ENCODE data around the gene MYOG.

The MYOG gene

DNA sequence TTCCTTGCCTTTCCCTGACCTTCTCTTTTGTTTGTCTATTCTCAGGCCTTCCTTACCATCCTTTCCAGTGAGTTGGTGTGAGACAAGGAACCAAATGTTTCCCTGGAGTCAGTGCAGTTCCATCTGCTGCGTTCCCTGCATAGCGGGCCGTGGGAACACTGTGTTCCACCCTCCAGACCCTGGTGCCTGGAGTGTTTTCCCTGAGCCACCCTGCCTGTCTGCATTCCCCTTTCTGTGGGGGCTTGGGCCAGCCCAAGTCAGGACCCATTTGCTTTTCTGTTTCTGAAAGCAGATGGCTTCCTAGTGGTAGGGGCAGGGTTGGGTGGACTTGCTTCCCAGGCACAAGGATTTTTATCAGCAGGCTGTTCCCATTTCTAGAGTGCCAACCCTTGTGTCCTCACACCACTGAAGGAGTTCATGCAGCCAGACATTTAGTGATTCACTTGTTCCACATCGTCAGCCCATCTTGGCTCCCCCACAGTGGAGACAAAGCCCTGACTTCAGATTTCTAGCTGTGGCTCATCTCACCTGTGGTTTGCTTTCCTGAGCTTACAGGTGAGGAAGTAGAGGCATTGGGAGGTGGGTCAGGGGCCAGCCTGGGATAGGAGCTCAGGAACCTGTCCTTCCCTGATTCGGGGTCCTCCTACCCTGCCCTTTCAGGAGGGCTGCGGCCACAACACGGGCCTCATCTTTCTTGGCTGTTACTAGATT lies 14.1 kb upstream of the MYOG start:
- no peak for TF ChIP-seq ZFX (IDR thresholded peaks at IDR 0.05)
- TF ChIP-seq, protein P1, sequence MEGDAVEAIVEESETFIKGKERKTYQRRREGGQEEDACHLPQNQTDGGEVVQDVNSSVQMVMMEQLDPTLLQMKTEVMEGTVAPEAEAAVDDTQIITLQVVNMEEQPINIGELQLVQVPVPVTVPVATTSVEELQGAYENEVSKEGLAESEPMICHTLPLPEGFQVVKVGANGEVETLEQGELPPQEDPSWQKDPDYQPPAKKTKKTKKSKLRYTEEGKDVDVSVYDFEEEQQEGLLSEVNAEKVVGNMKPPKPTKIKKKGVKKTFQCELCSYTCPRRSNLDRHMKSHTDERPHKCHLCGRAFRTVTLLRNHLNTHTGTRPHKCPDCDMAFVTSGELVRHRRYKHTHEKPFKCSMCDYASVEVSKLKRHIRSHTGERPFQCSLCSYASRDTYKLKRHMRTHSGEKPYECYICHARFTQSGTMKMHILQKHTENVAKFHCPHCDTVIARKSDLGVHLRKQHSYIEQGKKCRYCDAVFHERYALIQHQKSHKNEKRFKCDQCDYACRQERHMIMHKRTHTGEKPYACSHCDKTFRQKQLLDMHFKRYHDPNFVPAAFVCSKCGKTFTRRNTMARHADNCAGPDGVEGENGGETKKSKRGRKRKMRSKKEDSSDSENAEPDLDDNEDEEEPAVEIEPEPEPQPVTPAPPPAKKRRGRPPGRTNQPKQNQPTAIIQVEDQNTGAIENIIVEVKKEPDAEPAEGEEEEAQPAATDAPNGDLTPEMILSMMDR (conservative IDR thresholded peaks at IDR 0.05): no peak

DNA sequence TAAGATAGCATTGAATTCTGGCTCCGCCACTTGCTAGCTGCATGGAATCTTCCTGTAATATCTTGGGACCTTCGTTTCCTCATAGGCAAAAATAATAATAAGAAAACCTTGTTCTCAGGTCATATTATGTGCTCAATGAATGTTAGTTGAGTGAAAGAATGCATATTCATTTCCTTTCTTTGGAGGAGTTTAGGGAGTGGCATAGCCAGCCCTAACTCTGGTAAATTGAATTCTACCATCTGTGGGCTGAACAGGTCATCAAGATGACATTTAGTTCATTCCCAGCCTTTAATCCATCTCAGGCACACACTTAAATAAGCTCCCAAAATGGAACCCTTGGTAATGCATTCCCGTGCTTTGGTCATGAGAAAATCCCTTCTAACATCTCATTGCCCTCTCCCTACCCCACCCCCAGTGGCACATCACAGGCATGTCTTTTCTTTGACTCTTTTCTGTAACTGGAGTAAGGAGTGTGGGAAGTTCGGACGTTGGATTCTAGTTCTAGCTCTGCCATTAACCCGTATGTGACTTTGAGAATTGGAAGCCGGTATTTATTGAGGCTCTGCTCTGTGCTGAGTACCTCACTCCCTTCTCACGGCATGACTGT lies 13.2 kb upstream of the MYOG start:
- no peak overlapping the region for H3K27ac ChIP-seq
- TF ChIP-seq ZFX (IDR thresholded peaks at IDR 0.05): no peak
- TF ChIP-seq, protein P1 (conservative IDR thresholded peaks at IDR 0.05): no peak

More for the DNA sequence above, 14.1 kb upstream of the MYOG start:
- no peak overlapping the region for H3K27ac ChIP-seq

DNA sequence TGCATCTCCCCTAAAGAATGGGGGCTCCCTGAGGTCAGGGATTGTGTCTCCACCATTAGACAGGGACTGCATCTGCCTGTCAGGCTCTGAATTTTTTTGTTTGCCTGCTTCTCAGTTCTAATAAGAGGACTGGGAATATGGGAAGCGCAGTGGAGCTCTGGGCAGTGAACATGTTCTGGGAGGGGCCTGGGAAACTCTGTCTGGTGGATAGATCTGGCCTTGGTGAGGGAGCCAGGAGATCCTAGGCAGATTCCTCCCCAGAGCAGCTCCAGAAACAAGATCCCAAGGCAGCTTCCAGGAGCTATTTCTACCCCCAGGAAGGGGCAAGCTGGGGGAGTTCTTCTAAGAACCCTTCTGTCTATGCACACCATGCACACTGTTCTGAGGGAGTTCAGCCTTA lies 12.6 kb upstream of the MYOG start:
- TF ChIP-seq, protein P1 (conservative IDR thresholded peaks at IDR 0.05): no peak
- no peak for TF ChIP-seq ZFX (IDR thresholded peaks at IDR 0.05)
- H3K27ac ChIP-seq: no peak overlapping the region

DNA sequence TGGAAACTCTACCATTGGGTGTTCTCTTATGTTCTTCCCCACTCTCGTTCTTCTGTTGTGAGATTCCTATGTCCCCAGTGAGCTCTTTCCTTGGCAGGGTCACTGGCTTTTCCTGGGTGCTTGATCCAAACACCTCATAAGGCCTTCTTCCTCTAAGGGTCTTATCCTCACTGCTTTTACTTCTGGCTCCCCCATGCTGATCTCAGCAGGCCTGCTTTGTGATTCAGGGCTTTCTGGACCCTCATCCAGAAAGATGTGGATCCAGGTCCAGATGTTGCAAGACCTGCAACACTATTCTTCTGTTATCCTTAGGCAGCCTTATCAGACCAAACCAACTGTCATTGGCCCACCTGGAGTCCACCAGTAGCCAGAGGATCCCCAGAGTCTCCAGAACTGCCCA lies 11.2 kb upstream of the MYOG start:
- TF ChIP-seq ZFX (IDR thresholded peaks at IDR 0.05): no peak
- TF ChIP-seq, protein P1 (conservative IDR thresholded peaks at IDR 0.05): no peak
- H3K27ac ChIP-seq: no peak overlapping the region

DNA sequence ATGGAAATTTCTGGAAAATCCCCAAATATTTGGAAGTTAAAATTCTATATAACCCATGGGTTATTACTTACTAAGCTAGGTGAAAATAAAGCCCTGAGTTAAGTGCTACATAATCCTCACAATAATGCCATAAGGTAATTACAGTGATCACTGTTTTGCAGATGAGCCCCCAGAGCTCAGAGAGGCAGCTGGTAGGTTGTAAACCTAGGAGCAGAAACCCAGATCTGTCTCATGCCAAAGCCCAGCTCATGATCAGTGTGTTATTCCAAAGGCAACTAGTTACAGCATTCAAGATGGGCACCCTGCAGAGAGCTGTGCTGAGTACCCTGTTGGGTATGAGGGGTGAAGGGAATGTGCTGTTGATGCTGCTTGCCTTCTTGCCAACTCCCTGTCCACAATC lies 10.8 kb upstream of the MYOG start:
- TF ChIP-seq, protein P1 (conservative IDR thresholded peaks at IDR 0.05): no peak
- no peak for TF ChIP-seq ZFX (IDR thresholded peaks at IDR 0.05)
- H3K27ac ChIP-seq: no peak overlapping the region

DNA sequence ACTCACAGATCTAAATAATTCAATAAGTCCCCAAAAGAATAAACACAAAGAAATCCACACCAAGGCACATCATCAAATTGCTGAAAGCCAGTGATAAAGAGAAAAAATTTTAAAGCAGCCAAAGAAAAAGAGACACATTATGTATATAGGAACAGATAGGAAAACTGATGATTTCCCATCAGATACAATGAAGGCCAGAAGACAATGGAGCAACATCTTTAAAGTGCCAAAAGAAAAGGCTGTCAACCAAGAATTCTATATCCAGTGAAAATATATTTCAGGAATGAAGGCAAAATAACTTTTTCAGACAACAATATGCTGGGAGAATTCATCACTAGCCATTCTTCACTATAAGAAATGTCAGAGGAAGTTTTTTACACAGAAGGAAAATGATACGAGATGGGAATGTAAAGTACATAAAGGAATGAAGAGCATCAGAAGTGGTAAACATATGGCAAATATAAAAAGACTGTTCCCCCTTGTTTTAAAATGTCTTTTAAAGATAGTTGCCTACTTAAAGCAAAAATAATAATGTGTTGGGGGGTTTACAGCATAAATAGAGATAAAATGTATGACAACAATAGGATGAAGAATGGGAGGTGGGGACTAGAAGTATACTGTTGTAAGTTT lies 9.4 kb upstream of the MYOG start:
- H3K27ac ChIP-seq: no peak overlapping the region
- no peak for TF ChIP-seq ZFX (IDR thresholded peaks at IDR 0.05)
- TF ChIP-seq, protein P1 (conservative IDR thresholded peaks at IDR 0.05): no peak

DNA sequence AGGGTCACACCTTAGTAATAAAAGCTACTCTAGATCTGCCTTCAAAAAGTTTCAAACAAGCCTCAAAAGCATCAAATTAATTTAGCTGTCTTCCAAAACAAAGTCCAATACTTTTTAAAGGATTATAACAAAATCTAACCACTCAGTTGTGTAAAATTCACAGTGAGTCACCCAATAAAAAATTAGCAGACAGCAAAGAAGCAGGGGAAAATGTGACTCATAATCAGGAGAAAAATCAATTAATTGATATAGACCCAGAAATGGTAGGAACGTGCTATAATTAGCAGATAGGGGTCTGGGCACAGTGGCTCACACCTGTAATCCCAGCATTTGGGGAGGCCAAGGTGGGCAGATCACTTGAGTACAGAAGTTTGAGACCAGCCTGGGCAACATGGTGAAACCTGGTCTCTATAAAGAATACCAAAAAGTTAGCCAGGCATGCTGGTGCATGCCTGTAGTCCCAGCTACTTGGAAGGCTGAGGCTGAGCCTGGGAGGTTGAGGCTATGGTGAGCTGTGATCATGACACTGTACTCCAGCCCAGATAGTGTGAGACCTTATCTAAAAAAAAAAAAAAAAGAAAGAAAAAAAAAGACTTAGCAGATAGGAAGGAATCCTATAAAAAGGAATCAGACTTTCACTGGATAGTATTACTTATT lies 8.1 kb upstream of the MYOG start:
- TF ChIP-seq ZFX (IDR thresholded peaks at IDR 0.05): no peak
- TF ChIP-seq, protein P1 (conservative IDR thresholded peaks at IDR 0.05): no peak
- H3K27ac ChIP-seq: no peak overlapping the region
